Calu3 (cell line): Measurements from ENCODE around the gene ASCL2. TPM values are rescaled to one million over a fixed set of nuclear protein-coding genes. Genes with fewer than 3 reads are reported as not detected.

Source experiments
- BruUV-seq: library from RNA; stranded (reverse); fragments of 400-500 nt; replicated peaks from 2 replicates; lab custom pipeline; 2021; lab: Mats Ljungman, UMichigan
- CTCF ChIA-PET: fragments of 300-600 bp; sonication (Branson Sonifier 250); formaldehyde crosslinking; loops from one replicate; lab custom pipeline; 2022; ENCODE audit warnings: antibody characterized with exemption; lab: Charles Lee
- DNase-seq: peaks from one replicate; pipeline ENCODE4 v3.0.0; 2022
- H3K27ac Mint-ChIP-seq: one replicate; pipeline ENCODE4 v1.8.0; 2022; ENCODE audit warnings: mixed read lengths; ENCODE audit not compliant: unreplicated experiment
- H3K27me3 Mint-ChIP-seq: one replicate; pipeline ENCODE4 v1.8.0; 2022; ENCODE audit warnings: mixed read lengths; ENCODE audit not compliant: unreplicated experiment
- H3K36me3 Mint-ChIP-seq: one replicate; pipeline ENCODE4 v1.8.0; 2022; ENCODE audit warnings: mild to moderate bottlenecking, moderate library complexity, mixed read lengths; ENCODE audit not compliant: insufficient read depth, unreplicated experiment
- H3K4me1 Mint-ChIP-seq: one replicate; pipeline ENCODE4 v1.8.0; 2022; ENCODE audit warnings: mild to moderate bottlenecking, low read depth, mixed read lengths; ENCODE audit not compliant: unreplicated experiment
- H3K4me3 Mint-ChIP-seq: one replicate; pipeline ENCODE4 v1.8.0; 2022; ENCODE audit warnings: mild to moderate bottlenecking, low read depth, moderate library complexity, mixed read lengths; ENCODE audit not compliant: unreplicated experiment
- H3K9me3 Mint-ChIP-seq: one replicate; pipeline ENCODE4 v1.8.0; 2022; ENCODE audit warnings: low read depth, mixed read lengths; ENCODE audit not compliant: unreplicated experiment
- intact Hi-C: fragments of 100-400 bp; cut with micrococcal nuclease; formaldehyde crosslinking; loops from one replicate; pipeline ENCODE4 v1.10.0; 2022; ENCODE audit not compliant: unreplicated experiment
- total RNA-seq: library from RNA; stranded (reverse); gene quantifications from 2 replicates; pipeline ENCODE4 v1.2.3, GENCODE V29; 2022
- TF ChIP-seq, protein P1 (sequence below): fragments of 200-600 bp; IDR thresholded peaks from one replicate; pipeline ENCODE4 v1.8.0; 2022; ENCODE audit warnings: antibody characterized with exemption; ENCODE audit not compliant: unreplicated experiment

The ASCL2 gene
- total RNA-seq, 1 experiment from 2014 or later = not detected

- TF ChIP-seq, protein P1, sequence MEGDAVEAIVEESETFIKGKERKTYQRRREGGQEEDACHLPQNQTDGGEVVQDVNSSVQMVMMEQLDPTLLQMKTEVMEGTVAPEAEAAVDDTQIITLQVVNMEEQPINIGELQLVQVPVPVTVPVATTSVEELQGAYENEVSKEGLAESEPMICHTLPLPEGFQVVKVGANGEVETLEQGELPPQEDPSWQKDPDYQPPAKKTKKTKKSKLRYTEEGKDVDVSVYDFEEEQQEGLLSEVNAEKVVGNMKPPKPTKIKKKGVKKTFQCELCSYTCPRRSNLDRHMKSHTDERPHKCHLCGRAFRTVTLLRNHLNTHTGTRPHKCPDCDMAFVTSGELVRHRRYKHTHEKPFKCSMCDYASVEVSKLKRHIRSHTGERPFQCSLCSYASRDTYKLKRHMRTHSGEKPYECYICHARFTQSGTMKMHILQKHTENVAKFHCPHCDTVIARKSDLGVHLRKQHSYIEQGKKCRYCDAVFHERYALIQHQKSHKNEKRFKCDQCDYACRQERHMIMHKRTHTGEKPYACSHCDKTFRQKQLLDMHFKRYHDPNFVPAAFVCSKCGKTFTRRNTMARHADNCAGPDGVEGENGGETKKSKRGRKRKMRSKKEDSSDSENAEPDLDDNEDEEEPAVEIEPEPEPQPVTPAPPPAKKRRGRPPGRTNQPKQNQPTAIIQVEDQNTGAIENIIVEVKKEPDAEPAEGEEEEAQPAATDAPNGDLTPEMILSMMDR = no peak
- no TSS peak for BruUV-seq
- peaks cover 59% of the 10 kb centered on the region for H3K27me3 Mint-ChIP-seq
- no peak overlapping the region for H3K4me3 Mint-ChIP-seq
- H3K9me3 Mint-ChIP-seq = no peaks in the 10 kb centered on the region
- DNase-seq = no peak
- H3K4me1 Mint-ChIP-seq = no peaks in the 10 kb centered on the region
- no peaks in the 10 kb centered on the region for H3K36me3 Mint-ChIP-seq
- no peak overlapping the region for H3K27ac Mint-ChIP-seq
- intact Hi-C loops = no loop called here
- CTCF ChIA-PET = no interaction called here
Observed at GRCh38 chr11:2295971-2296912, 25.9 kb upstream of the ASCL2 start.

GRCh38 chr11:2294926-2295290 lies 24.5 kb upstream of the ASCL2 start:
- no peaks in the 10 kb centered on the region for H3K9me3 Mint-ChIP-seq
- CTCF ChIA-PET = no interaction called here
- no peak overlapping the region for H3K4me3 Mint-ChIP-seq
- intact Hi-C loops = no loop called here
- H3K36me3 Mint-ChIP-seq = no peaks in the 10 kb centered on the region
- BruUV-seq = no TSS peak
- peaks cover 6% of the 10 kb centered on the region for H3K4me1 Mint-ChIP-seq
- TF ChIP-seq, protein P1 = no peak
- DNase-seq = no peak
- H3K27ac Mint-ChIP-seq = no peak overlapping the region
- H3K27me3 Mint-ChIP-seq = peaks cover 65% of the 10 kb centered on the region

DNA sequence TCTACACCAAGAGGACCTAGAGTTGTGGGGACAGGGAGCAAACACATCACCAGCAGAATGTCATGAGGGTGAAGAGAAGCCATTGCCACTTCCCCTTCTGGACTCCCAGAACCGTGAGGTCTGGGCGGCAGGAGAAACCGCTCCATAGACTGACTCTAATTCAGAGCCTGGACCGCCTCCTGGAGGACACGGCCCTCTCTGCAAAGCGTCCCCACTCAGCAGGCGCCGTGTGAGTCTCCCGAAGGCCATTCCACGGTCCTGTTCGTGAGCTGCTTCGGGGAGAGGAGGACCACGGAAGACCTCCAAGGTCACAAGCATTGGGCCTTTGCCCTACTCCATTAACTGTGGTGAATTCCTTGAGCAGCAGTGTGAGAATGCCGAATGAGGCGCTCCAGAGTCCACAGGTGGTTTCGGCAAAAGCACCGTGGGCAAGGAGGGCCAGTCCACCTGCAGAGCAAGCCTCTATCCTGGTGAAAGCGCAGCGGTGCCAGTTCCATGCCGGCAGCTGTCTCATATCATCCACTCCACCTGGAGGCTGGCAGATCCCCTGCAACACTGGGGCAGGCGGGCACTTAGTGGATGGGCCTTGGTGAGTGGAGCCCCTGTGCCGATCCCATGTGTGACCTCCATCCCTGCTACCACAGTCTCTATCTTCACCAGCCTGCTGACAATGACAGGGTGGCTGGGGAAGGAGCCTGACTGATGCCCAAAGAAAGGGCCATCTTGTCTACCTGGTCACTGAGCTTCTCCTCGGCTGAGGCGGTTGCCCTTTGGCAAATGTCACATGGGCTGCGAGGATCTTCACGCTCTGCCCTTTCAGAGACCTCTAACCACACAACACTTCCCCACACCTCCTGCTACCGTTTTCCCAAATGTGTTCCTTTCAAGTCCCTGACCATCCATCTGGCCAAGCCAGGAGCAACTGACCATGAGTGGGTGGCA lies 23.9 kb upstream of the ASCL2 start:
- no peak overlapping the region for H3K27ac Mint-ChIP-seq
- H3K4me3 Mint-ChIP-seq = no peak overlapping the region
- no peaks in the 10 kb centered on the region for H3K36me3 Mint-ChIP-seq
- CTCF ChIA-PET = no interaction called here
- TF ChIP-seq, protein P1 = no peak
- peaks cover 71% of the 10 kb centered on the region for H3K27me3 Mint-ChIP-seq
- H3K4me1 Mint-ChIP-seq = peaks cover 12% of the 10 kb centered on the region
- DNase-seq = no peak
- intact Hi-C loops = no loop called here
- H3K9me3 Mint-ChIP-seq = no peaks in the 10 kb centered on the region
- no TSS peak for BruUV-seq

- TF ChIP-seq, protein P1 = no peak
- CTCF ChIA-PET = no interaction called here
- H3K27me3 Mint-ChIP-seq = peaks cover 78% of the 10 kb centered on the region
- no TSS peak for BruUV-seq
- no peaks in the 10 kb centered on the region for H3K36me3 Mint-ChIP-seq
- DNase-seq = no peak
- H3K4me3 Mint-ChIP-seq = no peak overlapping the region
- peaks cover 16% of the 10 kb centered on the region for H3K4me1 Mint-ChIP-seq
- H3K9me3 Mint-ChIP-seq = no peaks in the 10 kb centered on the region
- intact Hi-C loops = no loop called here
- H3K27ac Mint-ChIP-seq = no peak overlapping the region
Observed at GRCh38 chr11:2293531-2293971, 23.2 kb upstream of the ASCL2 start.
